Measurements from ENCODE around the gene TXNRD1.

DNA sequence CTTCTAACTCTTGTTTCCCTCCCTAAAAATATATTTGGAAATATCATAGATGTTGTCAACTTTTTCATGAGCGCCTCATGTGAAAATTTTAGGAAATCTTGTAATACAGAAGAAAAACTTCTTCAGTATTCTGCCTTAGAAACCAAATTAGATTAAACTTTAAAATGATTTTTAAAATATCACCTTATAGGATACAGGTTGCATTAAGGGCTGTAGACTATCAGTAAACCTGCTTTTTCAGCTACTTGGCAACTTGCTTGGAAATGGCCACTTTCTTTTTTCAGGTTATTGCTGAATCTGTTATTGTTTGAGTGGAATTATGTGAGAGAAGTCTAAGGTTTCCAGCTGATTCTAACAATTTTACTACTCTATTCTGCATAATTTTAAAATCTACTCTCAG lies 97.1 kb downstream of the TXNRD1 start:
- TF ChIP-seq POLR2A (IDR thresholded peaks at IDR 0.05; ENCODE audit: borderline replicate concordance, extremely low read depth, insufficient read depth, insufficient read length) (no peak), RAD21 (IDR thresholded peaks at IDR 0.05; ENCODE audit: low read depth) (no peak), JUND (IDR thresholded peaks at IDR 0.05) (no peak), EGR1 (IDR thresholded peaks at IDR 0.05; ENCODE audit: low read depth) (no peak), EZH2 (IDR thresholded peaks at IDR 0.05) (no peak), ZNF274 (IDR thresholded peaks at IDR 0.05; ENCODE audit: low read depth, low read length) (no peak), EZH2phosphoT487 (IDR thresholded peaks at IDR 0.05; ENCODE audit: borderline replicate concordance) (no peak), SP1 (IDR thresholded peaks at IDR 0.05; ENCODE audit: low read depth) (no peak), CEBPB (IDR thresholded peaks at IDR 0.05; ENCODE audit: low read depth) (no peak)
- TF ChIP-seq, protein P1, sequence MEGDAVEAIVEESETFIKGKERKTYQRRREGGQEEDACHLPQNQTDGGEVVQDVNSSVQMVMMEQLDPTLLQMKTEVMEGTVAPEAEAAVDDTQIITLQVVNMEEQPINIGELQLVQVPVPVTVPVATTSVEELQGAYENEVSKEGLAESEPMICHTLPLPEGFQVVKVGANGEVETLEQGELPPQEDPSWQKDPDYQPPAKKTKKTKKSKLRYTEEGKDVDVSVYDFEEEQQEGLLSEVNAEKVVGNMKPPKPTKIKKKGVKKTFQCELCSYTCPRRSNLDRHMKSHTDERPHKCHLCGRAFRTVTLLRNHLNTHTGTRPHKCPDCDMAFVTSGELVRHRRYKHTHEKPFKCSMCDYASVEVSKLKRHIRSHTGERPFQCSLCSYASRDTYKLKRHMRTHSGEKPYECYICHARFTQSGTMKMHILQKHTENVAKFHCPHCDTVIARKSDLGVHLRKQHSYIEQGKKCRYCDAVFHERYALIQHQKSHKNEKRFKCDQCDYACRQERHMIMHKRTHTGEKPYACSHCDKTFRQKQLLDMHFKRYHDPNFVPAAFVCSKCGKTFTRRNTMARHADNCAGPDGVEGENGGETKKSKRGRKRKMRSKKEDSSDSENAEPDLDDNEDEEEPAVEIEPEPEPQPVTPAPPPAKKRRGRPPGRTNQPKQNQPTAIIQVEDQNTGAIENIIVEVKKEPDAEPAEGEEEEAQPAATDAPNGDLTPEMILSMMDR (IDR thresholded peaks at IDR 0.05 in 2 of 3, conservative IDR thresholded peaks at IDR 0.05 in 1 of 3; ENCODE audit: borderline replicate concordance in 1 of 3, insufficient read depth in 1 of 3, low read depth in 2 of 3, low read length in 2 of 3) = no peak
- TF ChIP-seq, protein P2, sequence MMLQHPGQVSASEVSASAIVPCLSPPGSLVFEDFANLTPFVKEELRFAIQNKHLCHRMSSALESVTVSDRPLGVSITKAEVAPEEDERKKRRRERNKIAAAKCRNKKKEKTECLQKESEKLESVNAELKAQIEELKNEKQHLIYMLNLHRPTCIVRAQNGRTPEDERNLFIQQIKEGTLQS (IDR thresholded peaks at IDR 0.05) = no peak
